ENCODE results near the gene BCAS4. TPM values are rescaled to one million over a fixed set of nuclear protein-coding genes. Genes with fewer than 3 reads are reported as not detected.
A peak's percentile ranks its signal among the peaks of the same experiment; 100 is the strongest.

The BCAS4 gene
- total RNA-seq, 1 donor from 2014 or later: 9.0 TPM

DNA sequence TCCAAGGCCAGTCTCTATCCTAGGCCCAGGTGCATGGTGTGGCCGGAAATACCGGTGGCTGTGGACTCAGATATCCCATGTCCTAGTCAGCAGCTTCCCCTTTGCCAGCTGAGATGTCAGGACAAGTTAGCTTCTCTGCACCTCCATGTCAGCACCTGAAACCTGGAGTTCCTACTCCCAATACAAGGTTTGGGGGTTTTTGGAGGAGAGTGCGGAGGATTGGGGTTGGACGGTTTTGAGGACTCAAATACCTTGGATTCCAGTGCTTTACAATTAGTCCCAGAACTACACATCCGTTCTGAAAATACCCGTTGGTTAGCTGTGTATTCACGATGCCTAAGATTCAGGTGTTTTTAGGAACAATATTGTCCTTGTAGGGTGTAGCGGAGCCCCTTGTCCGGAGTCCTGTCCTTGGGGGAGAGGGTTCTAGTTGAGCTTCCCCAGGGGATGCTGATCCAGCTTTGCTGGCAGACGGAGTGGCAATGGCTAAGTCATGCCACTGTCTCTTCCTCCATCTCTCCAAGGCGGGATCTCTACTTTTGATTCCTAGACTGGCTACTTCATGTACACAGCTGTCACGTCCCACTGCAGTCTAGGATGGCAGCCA lies 91.4 kb downstream of the BCAS4 start:
- DNase-seq (ENCODE audit: low read depth, low spot score): no peak
- H3K36me3 Mint-ChIP-seq (ENCODE audit: low read depth): peaks cover 18% of the 10 kb centered on the region
- peak overlapping the region; percentile 12 for H3K4me3 Mint-ChIP-seq
- H3K27me3 Mint-ChIP-seq (ENCODE audit: low read depth): no peaks in the 10 kb centered on the region
- no peak overlapping the region for H3K27ac Mint-ChIP-seq (ENCODE audit: unreplicated experiment)
- H3K4me1 Mint-ChIP-seq: no peaks in the 10 kb centered on the region
- TF ChIP-seq, protein P1, sequence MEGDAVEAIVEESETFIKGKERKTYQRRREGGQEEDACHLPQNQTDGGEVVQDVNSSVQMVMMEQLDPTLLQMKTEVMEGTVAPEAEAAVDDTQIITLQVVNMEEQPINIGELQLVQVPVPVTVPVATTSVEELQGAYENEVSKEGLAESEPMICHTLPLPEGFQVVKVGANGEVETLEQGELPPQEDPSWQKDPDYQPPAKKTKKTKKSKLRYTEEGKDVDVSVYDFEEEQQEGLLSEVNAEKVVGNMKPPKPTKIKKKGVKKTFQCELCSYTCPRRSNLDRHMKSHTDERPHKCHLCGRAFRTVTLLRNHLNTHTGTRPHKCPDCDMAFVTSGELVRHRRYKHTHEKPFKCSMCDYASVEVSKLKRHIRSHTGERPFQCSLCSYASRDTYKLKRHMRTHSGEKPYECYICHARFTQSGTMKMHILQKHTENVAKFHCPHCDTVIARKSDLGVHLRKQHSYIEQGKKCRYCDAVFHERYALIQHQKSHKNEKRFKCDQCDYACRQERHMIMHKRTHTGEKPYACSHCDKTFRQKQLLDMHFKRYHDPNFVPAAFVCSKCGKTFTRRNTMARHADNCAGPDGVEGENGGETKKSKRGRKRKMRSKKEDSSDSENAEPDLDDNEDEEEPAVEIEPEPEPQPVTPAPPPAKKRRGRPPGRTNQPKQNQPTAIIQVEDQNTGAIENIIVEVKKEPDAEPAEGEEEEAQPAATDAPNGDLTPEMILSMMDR (conservative IDR thresholded peaks at IDR 0.05): no peak
- H3K9me3 Mint-ChIP-seq: no peaks in the 10 kb centered on the region

DNA sequence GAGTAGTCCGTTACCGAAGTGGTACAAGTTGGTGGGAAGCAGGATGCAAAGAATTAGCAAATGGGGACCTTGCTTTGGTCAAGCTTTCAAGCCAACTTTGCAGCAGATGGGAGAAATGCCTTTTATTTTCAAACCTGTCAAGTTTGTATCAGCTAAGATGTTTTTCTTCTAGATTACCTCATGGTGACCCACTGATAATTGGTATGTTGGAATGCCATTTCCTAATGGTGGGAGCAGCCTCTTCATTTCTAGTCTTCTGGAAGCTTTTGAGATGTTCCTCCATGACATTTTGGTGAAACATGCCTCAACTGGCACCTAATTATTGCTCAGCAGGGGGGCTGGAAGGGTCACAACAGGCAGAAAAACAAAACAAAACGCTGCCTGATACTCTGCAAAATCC lies 92.7 kb downstream of the BCAS4 start:
- DNase-seq (ENCODE audit: low read depth, low spot score): no peak
- H3K27ac Mint-ChIP-seq (ENCODE audit: unreplicated experiment): no peak overlapping the region
- no peaks in the 10 kb centered on the region for H3K4me1 Mint-ChIP-seq
- no peak overlapping the region for H3K4me3 Mint-ChIP-seq
- H3K9me3 Mint-ChIP-seq: no peaks in the 10 kb centered on the region
- TF ChIP-seq, protein P1 (conservative IDR thresholded peaks at IDR 0.05): no peak
- peaks cover 28% of the 10 kb centered on the region for H3K36me3 Mint-ChIP-seq (ENCODE audit: low read depth)
- H3K27me3 Mint-ChIP-seq (ENCODE audit: low read depth): no peaks in the 10 kb centered on the region

DNA sequence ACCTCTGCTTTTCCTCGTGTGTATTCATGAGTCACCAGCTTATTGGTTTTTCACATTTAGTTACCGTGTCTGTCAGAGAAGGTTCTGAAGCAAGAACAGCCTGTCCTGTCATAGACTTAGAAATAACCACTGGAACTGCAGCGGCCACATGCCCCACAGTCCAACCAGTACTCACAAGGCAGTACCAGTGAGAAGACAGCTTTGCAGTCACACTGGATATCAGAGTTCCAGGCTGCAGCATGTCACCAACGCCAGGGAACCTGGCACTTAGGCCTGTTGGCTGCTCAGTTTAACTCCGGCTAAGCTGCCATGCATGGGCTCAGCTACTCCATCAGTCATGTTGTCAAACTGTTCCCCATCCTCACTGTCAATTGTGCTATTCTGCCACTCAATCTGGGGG lies 96.3 kb downstream of the BCAS4 start:
- TF ChIP-seq, protein P1 (conservative IDR thresholded peaks at IDR 0.05): no peak
- DNase-seq (ENCODE audit: low read depth, low spot score): no peak
- Mint-ChIP-seq H3K4me1 (no peaks in the 10 kb centered on the region), H3K27me3 (ENCODE audit: low read depth) (no peaks in the 10 kb centered on the region), H3K4me3 (no peak overlapping the region), H3K9me3 (no peaks in the 10 kb centered on the region), H3K27ac (ENCODE audit: unreplicated experiment) (no peak overlapping the region), H3K36me3 (ENCODE audit: low read depth) (peaks cover 38% of the 10 kb centered on the region)

DNA sequence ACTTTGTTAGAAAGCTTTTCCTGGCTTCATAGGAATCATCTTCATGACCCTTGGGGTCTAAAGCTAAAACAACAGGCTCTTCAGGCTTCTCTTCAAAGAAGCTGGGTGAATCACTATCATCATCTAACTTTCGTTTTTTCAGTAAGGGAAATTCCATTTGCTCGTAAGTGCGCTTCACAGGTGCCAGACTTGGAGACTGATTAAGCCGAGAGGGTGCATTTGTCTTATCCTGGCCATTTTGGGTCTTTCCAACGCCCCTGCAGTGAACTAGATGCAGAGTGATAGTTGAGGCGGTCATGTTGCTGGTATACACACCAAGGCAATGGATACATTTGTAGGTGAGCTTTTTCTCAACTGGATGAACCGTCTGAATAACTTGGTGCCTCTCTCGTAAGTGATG lies 97.5 kb downstream of the BCAS4 start:
- H3K4me1 Mint-ChIP-seq: no peaks in the 10 kb centered on the region
- H3K27me3 Mint-ChIP-seq (ENCODE audit: low read depth): no peaks in the 10 kb centered on the region
- TF ChIP-seq, protein P1 (conservative IDR thresholded peaks at IDR 0.05): no peak
- H3K36me3 Mint-ChIP-seq (ENCODE audit: low read depth): peaks cover 40% of the 10 kb centered on the region
- no peak overlapping the region for H3K4me3 Mint-ChIP-seq
- DNase-seq (ENCODE audit: low read depth, low spot score): no peak
- no peaks in the 10 kb centered on the region for H3K9me3 Mint-ChIP-seq
- H3K27ac Mint-ChIP-seq (ENCODE audit: unreplicated experiment): no peak overlapping the region

GRCh38 chr20:50893620-50894019 lies 98.8 kb downstream of the BCAS4 start:
- Mint-ChIP-seq H3K4me1 (no peaks in the 10 kb centered on the region), H3K36me3 (ENCODE audit: low read depth) (peaks cover 44% of the 10 kb centered on the region), H3K27me3 (ENCODE audit: low read depth) (no peaks in the 10 kb centered on the region), H3K27ac (ENCODE audit: unreplicated experiment) (no peak overlapping the region), H3K9me3 (no peaks in the 10 kb centered on the region), H3K4me3 (no peak overlapping the region)
- no peak for DNase-seq (ENCODE audit: low read depth, low spot score)
- TF ChIP-seq, protein P1 (conservative IDR thresholded peaks at IDR 0.05): no peak

All from neural crest cell (in vitro differentiated cells).